Activated effector memory CD4-positive, alpha-beta T cell treated with anti-CD3 and anti-CD28 coated beads, Interleukin-2, amount 50 U/mL, for 16 hours (primary cell): ENCODE measurements around the gene PTPRE.

Source experiments
- DNase-seq: peaks from one replicate; pipeline ENCODE4 v3.0.0-alpha.2; 2020

Gene PTPRE

GRCh38 chr10:127932521-127933270 lies 25.8 kb downstream of the PTPRE start:
- DNase-seq, result no peak

- no peak for DNase-seq
These were observed 26.4 kb downstream of the PTPRE start for GRCh38 chr10:127933271-127933670.

GRCh38 chr10:127934383-127934782 lies 27.5 kb downstream of the PTPRE start:
- DNase-seq, result no peak

GRCh38 chr10:127935071-127935561 lies 28.2 kb downstream of the PTPRE start:
- no peak for DNase-seq

- no peak for DNase-seq
These were observed 30.2 kb downstream of the PTPRE start for GRCh38 chr10:127937069-127937468.

GRCh38 chr10:127937915-127938463 lies 31.1 kb downstream of the PTPRE start:
- DNase-seq, result no peak

- no peak for DNase-seq
These were observed 33.0 kb downstream of the PTPRE start for GRCh38 chr10:127939786-127940330.

GRCh38 chr10:127940866-127941640 lies 34.1 kb downstream of the PTPRE start:
- no peak for DNase-seq

- no peak for DNase-seq
These were observed 35.9 kb downstream of the PTPRE start for GRCh38 chr10:127942811-127943210.

GRCh38 chr10:127943336-127943910 lies 36.5 kb downstream of the PTPRE start:
- DNase-seq, result no peak

- DNase-seq, result no peak
These were observed 37.4 kb downstream of the PTPRE start for GRCh38 chr10:127944256-127944655.

- no peak for DNase-seq
These were observed 38.4 kb downstream of the PTPRE start for GRCh38 chr10:127945341-127945758.

- no peak for DNase-seq
These were observed 39.2 kb downstream of the PTPRE start for GRCh38 chr10:127945948-127946711.

GRCh38 chr10:127947211-127947610 lies 40.3 kb downstream of the PTPRE start:
- DNase-seq, result no peak

- no peak for DNase-seq
These were observed 41.9 kb downstream of the PTPRE start for GRCh38 chr10:127948791-127949190.

GRCh38 chr10:127949831-127950230 lies 42.9 kb downstream of the PTPRE start:
- DNase-seq, result no peak

- DNase-seq, result no peak
These were observed 45.1 kb downstream of the PTPRE start for GRCh38 chr10:127951861-127952574.

GRCh38 chr10:127952575-127952869 lies 45.6 kb downstream of the PTPRE start:
- no peak for DNase-seq

GRCh38 chr10:127952918-127953317 lies 46.0 kb downstream of the PTPRE start:
- DNase-seq, result no peak

GRCh38 chr10:127953876-127954275 lies 47.0 kb downstream of the PTPRE start:
- DNase-seq, result no peak

GRCh38 chr10:127959428-127959827 lies 52.5 kb downstream of the PTPRE start:
- no peak for DNase-seq

GRCh38 chr10:127961071-127961470 lies 54.2 kb downstream of the PTPRE start:
- no peak for DNase-seq
